Activated CD8-positive, alpha-beta T cell treated with anti-CD3 and anti-CD28 coated beads for 36 hours (primary cell): ENCODE data around the gene CAMK2G. TPM values are rescaled to one million over a fixed set of nuclear protein-coding genes. Genes with fewer than 3 reads are reported as not detected.

Experiments
- ATAC-seq: fragments of 200-7000 bp; cut with Tn5 transposase; one replicate; pipeline ENCODE4 v1.10.0; 2021; ENCODE audit warnings: mild to moderate bottlenecking, moderate library complexity
- CTCF ChIA-PET: fragments of 350-600 bp; sonication (Branson Sonifier 250); formaldehyde crosslinking; loops from one replicate; lab custom pipeline; 2021; ENCODE audit warnings: antibody characterized with exemption; lab: Charles Lee
- POLR2A ChIA-PET: fragments of 350-600 bp; sonication (Branson Sonifier 250); formaldehyde crosslinking; loops from one replicate; lab custom pipeline; 2021; ENCODE audit warnings: antibody characterized with exemption; lab: Charles Lee
- DNase-seq: peaks from one replicate; pipeline ENCODE4 v3.0.0-alpha.2; 2020
- H3K27ac Mint-ChIP-seq: one replicate; pipeline ENCODE4 v1.8.0; 2021; ENCODE audit warnings: mild to moderate bottlenecking, mixed read lengths
- H3K27me3 Mint-ChIP-seq: one replicate; pipeline ENCODE4 v1.8.0; 2021; ENCODE audit warnings: mixed read lengths
- H3K36me3 Mint-ChIP-seq: one replicate; pipeline ENCODE4 v1.8.0; 2021; ENCODE audit warnings: low read depth, mixed read lengths
- H3K4me1 Mint-ChIP-seq: one replicate; pipeline ENCODE4 v1.8.0; 2021; ENCODE audit warnings: low read depth, mixed read lengths
- H3K4me3 Mint-ChIP-seq: one replicate; pipeline ENCODE4 v1.8.0; 2021; ENCODE audit warnings: mild to moderate bottlenecking, moderate library complexity, mixed read lengths
- H3K9me3 Mint-ChIP-seq: one replicate; pipeline ENCODE4 v1.8.0; 2021; ENCODE audit warnings: mixed read lengths
- CTCF ChIP-seq: fragments of 200-600 bp; IDR thresholded peaks from one replicate; pipeline ENCODE4 v1.8.0; 2022; ENCODE audit warnings: antibody characterized with exemption, mild to moderate bottlenecking
- intact Hi-C: fragments of 100-400 bp; cut with micrococcal nuclease; formaldehyde crosslinking; loops from one replicate; pipeline ENCODE4 v1.10.0; 2022
- total RNA-seq, 2 experiments: library from RNA; stranded (reverse); gene quantifications; one replicate each; pipeline ENCODE4 v1.2.3, GENCODE V29; 2021

Gene CAMK2G
- total RNA-seq, 2 experiments from 2014 or later, result 17.8 to 18.5 TPM

GRCh38 chr10:73808021-73808815, 66.1 kb downstream of the CAMK2G start:
- Mint-ChIP-seq H3K4me1 (peaks cover 58% of the 10 kb centered on the region), H3K4me3 (no peak overlapping the region)
- ATAC-seq, result no peak

GRCh38 chr10:73807471-73807870, 66.9 kb downstream of the CAMK2G start:
- Mint-ChIP-seq H3K27ac (no peak overlapping the region), H3K36me3 (peaks cover 65% of the 10 kb centered on the region), H3K27me3 (no peaks in the 10 kb centered on the region), H3K4me1 (peaks cover 57% of the 10 kb centered on the region), H3K9me3 (no peaks in the 10 kb centered on the region), H3K4me3 (no peak overlapping the region)
- no peak for ATAC-seq
- ChIA-PET CTCF (interaction anchor here (0.8 to 1.1 kb wide), 2 partner anchors 72 to 163 kb away, joined by 3 read pairs; no protein-coding TSS in a partner anchor), POLR2A (interaction anchor here (0.6 to 9.1 kb wide), 6 partner anchors 12 to 230 kb away, joined by 3 to 110 read pairs (median 10); partner anchors contain the start of genes CHCHD1, SEC24C and ZSWIM8)
- TF ChIP-seq CTCF, result no peak
- no peak for DNase-seq
- intact Hi-C loops, result no loop called here

More at GRCh38 chr10:73808021-73808815, 66.1 kb downstream of the CAMK2G start:
- no peak for DNase-seq
- no peaks in the 10 kb centered on the region for H3K27me3 Mint-ChIP-seq
- CTCF ChIA-PET, result interaction anchor here (1.1 to 1.7 kb wide), 4 partner anchors 22 to 71 kb away, joined by 3 to 5 read pairs (median 4); no protein-coding TSS in a partner anchor
- POLR2A ChIA-PET, result interaction anchor here (0.8 to 9.1 kb wide), 9 partner anchors 7 to 77 kb away, joined by 3 to 110 read pairs (median 14); partner anchors contain the start of genes CHCHD1, SEC24C and ZSWIM8
- intact Hi-C loops, result no loop called here
- peaks cover 63% of the 10 kb centered on the region for H3K36me3 Mint-ChIP-seq
- no peak for TF ChIP-seq CTCF
- H3K9me3 Mint-ChIP-seq, result no peaks in the 10 kb centered on the region
- H3K27ac Mint-ChIP-seq, result peak overlapping the region; percentile 98

- peak overlapping the region; percentile 37 for H3K27ac Mint-ChIP-seq
- no peaks in the 10 kb centered on the region for H3K9me3 Mint-ChIP-seq
- ATAC-seq (no peak), DNase-seq (no peak)
- CTCF ChIA-PET, result interaction anchor here (0.8 kb wide), 1 partner anchor 162 kb away, joined by 3 read pairs; no protein-coding TSS in a partner anchor
- H3K36me3 Mint-ChIP-seq, result peaks cover 67% of the 10 kb centered on the region
- peaks cover 57% of the 10 kb centered on the region for H3K4me1 Mint-ChIP-seq
- POLR2A ChIA-PET, result interaction anchor here (0.8 to 9.1 kb wide), 7 partner anchors 11 to 100 kb away, joined by 3 to 110 read pairs (median 3); partner anchors contain the start of genes CHCHD1 and ZSWIM8
- intact Hi-C loops, result no loop called here
- H3K27me3 Mint-ChIP-seq, result no peaks in the 10 kb centered on the region
- no peak for TF ChIP-seq CTCF
- H3K4me3 Mint-ChIP-seq, result no peak overlapping the region
These were observed 68.0 kb downstream of the CAMK2G start for GRCh38 chr10:73806176-73806950.

- Mint-ChIP-seq H3K36me3 (peaks cover 59% of the 10 kb centered on the region), H3K27me3 (no peaks in the 10 kb centered on the region), H3K4me1 (peaks cover 43% of the 10 kb centered on the region), H3K9me3 (no peaks in the 10 kb centered on the region), H3K4me3 (no peak overlapping the region), H3K27ac (peak overlapping the region; percentile 89)
- TF ChIP-seq CTCF, result no peak
- ATAC-seq (peak; percentile 73), DNase-seq (peak; percentile 23)
- ChIA-PET POLR2A (interaction anchor here (0.7 to 9.1 kb wide), 3 partner anchors 8 to 674 kb away, joined by 3 to 110 read pairs (median 3); a partner anchor contains a TSS), CTCF (interaction anchor here (1.1 to 1.4 kb wide), 2 partner anchors 18 to 30 kb away, joined by 4 read pairs; partner anchors contain the start of gene ZSWIM8)
- intact Hi-C loops, result no loop called here
These were observed 70.6 kb downstream of the CAMK2G start for GRCh38 chr10:73803680-73804286.
